VCaP (cell line): ENCODE data around the gene TIMP2.

ENCODE experiments used
- H3K27ac ChIP-seq: fragments of 450-650 bp; 2 replicates; pipeline ENCODE4 v1.5.1; 2017
- CTCF ChIP-seq: fragments of 450-650 bp; conservative IDR thresholded peaks from 2 replicates; pipeline ENCODE4 v1.5.1; 2017; ENCODE audit warnings: mild to moderate bottlenecking, moderate library complexity

TIMP2 gene

GRCh38 chr17:78925234-78925633 lies at the start of gene TIMP2:
Gene TIMP2 (minus strand): TSS chr17:78925387. CDS start chr17:78925088, 299 bp downstream.
- no peak for TF ChIP-seq CTCF
- H3K27ac ChIP-seq: peak within 1 kb of the TSS; percentile 65; the same call in 1 of the 2 replicates

- TF ChIP-seq CTCF: no peak
- H3K27ac ChIP-seq: peak overlapping the region; percentile 78
Observed at GRCh38 chr17:78973792-78974520, 48.8 kb upstream of the TIMP2 start.

GRCh38 chr17:78973196-78973595 lies 48.0 kb upstream of the TIMP2 start:
- TF ChIP-seq CTCF: no peak
- H3K27ac ChIP-seq: peak overlapping the region; percentile 78; the same call in 1 of the 2 replicates

- H3K27ac ChIP-seq: peak overlapping the region; percentile 78; the same call in 1 of the 2 replicates
- TF ChIP-seq CTCF: no peak
Observed at GRCh38 chr17:78972507-78973105, 47.4 kb upstream of the TIMP2 start.

GRCh38 chr17:78971756-78972506 lies 46.7 kb upstream of the TIMP2 start:
- TF ChIP-seq CTCF: no peak
- peak overlapping the region; percentile 31; the same call in 1 of the 2 replicates for H3K27ac ChIP-seq

- H3K27ac ChIP-seq: peak overlapping the region; percentile 31; the same call in 1 of the 2 replicates
- TF ChIP-seq CTCF: peak; percentile 96
Observed at GRCh38 chr17:78970834-78971755, 45.9 kb upstream of the TIMP2 start.
